HG03159 (cell line): ENCODE measurements around the gene BMP7.

Experiments
- ATAC-seq: cut with Tn5 transposase; IDR thresholded peaks from one replicate; pipeline ENCODE4 v1.9.1; 2021; ENCODE audit warnings: mild to moderate bottlenecking, moderate library complexity; ENCODE audit not compliant: unreplicated experiment

The BMP7 gene

GRCh38 chr20:57236813-57237584, 29.4 kb downstream of the BMP7 start:
- ATAC-seq, result no peak

- no peak for ATAC-seq
These were observed 31.7 kb downstream of the BMP7 start for GRCh38 chr20:57234556-57235251.

- ATAC-seq, result no peak
These were observed 34.5 kb downstream of the BMP7 start for GRCh38 chr20:57231951-57232428.

GRCh38 chr20:57231161-57231560, 35.3 kb downstream of the BMP7 start:
- no peak for ATAC-seq

GRCh38 chr20:57230247-57230646, 36.2 kb downstream of the BMP7 start:
- no peak for ATAC-seq

GRCh38 chr20:57229490-57229889, 37.0 kb downstream of the BMP7 start:
- no peak for ATAC-seq

GRCh38 chr20:57225830-57226229, 40.6 kb downstream of the BMP7 start:
- ATAC-seq, result no peak

- no peak for ATAC-seq
These were observed 41.2 kb downstream of the BMP7 start for GRCh38 chr20:57225197-57225733.

- no peak for ATAC-seq
These were observed 41.8 kb downstream of the BMP7 start for GRCh38 chr20:57224641-57225138.

GRCh38 chr20:57223648-57224489, 42.6 kb downstream of the BMP7 start:
- ATAC-seq, result no peak

GRCh38 chr20:57222631-57222950, 43.9 kb downstream of the BMP7 start:
- ATAC-seq, result no peak

GRCh38 chr20:57221916-57222630, 44.4 kb downstream of the BMP7 start:
- no peak for ATAC-seq

GRCh38 chr20:57220337-57221145, 45.9 kb downstream of the BMP7 start:
- ATAC-seq, result no peak

GRCh38 chr20:57219071-57219677, 47.3 kb downstream of the BMP7 start:
- no peak for ATAC-seq

GRCh38 chr20:57218489-57218888, 48.0 kb downstream of the BMP7 start:
- no peak for ATAC-seq

GRCh38 chr20:57217802-57218201, 48.6 kb downstream of the BMP7 start:
- ATAC-seq, result no peak

GRCh38 chr20:57216669-57217068, 49.8 kb downstream of the BMP7 start:
- no peak for ATAC-seq

- no peak for ATAC-seq
These were observed 50.5 kb downstream of the BMP7 start for GRCh38 chr20:57215826-57216471.

GRCh38 chr20:57215426-57215825, 51.0 kb downstream of the BMP7 start:
- no peak for ATAC-seq
